H1 (cell line): ENCODE results near the gene AMOTL2. TPM values are rescaled to one million over a fixed set of nuclear protein-coding genes. Genes with fewer than 3 reads are reported as not detected.

ENCODE experiments used
- BACH1 ChIP-seq: IDR thresholded peaks from 2 replicates; pipeline ENCODE4 v1.6.1; 2012; ENCODE audit warnings: low read length, improper control_type of control experiment
- KDM1A ChIP-seq: fragments of 200-600, 300-600 bp; sonication (generic); IDR thresholded peaks from 2 replicates; pipeline ENCODE4 v1.7.1; 2016; ENCODE audit warnings: mild to moderate bottlenecking, low read length, borderline replicate concordance
- POLR2A ChIP-seq, 2 experiments: IDR thresholded peaks; 1 replicate in 1 of 2; 2 replicates in 1 of 2; pipeline ENCODE4 v1.6.1; 2011; ENCODE audit warnings: low read depth in 2 of 2, low read length in 2 of 2, mild to moderate bottlenecking in 2 of 2; ENCODE audit errors: control extremely low read depth in 1 of 2
- POLR2AphosphoS5 ChIP-seq: IDR thresholded peaks from 2 replicates; pipeline ENCODE4 v1.6.1; 2011; ENCODE audit warnings: low read depth, low read length
- RAD21 ChIP-seq, 2 experiments: IDR thresholded peaks in 1 of 2; conservative IDR thresholded peaks in 1 of 2; 2 replicates each; pipeline ENCODE4 v1.6.1; 2011; ENCODE audit warnings: low read depth in 2 of 2, low read length in 2 of 2, improper control_type of control experiment in 1 of 2, inconsistent platforms in 1 of 2, mild to moderate bottlenecking in 1 of 2, moderate library complexity in 1 of 2
- SRF ChIP-seq: IDR thresholded peaks from 2 replicates; pipeline ENCODE4 v1.6.1; 2011; ENCODE audit warnings: mild to moderate bottlenecking, low read depth, low read length, moderate library complexity
- TAF1 ChIP-seq: IDR thresholded peaks from 2 replicates; pipeline ENCODE4 v1.6.1; 2011; ENCODE audit warnings: mild to moderate bottlenecking, low read depth, low read length
- TAF7 ChIP-seq: optimal IDR thresholded peaks from 2 replicates; pipeline ENCODE3; 2011; ENCODE audit warnings: low read depth, mild to moderate bottlenecking, inconsistent platforms, low read length, moderate library complexity, borderline replicate concordance
- TBP ChIP-seq: IDR thresholded peaks from 2 replicates; pipeline ENCODE4 v1.6.1; 2011; ENCODE audit warnings: low read depth, low read length, improper control_type of control experiment
- TEAD4 ChIP-seq: IDR thresholded peaks from 2 replicates; pipeline ENCODE4 v1.6.1; 2012; ENCODE audit warnings: low read depth, low read length, inconsistent platforms, mixed read lengths
- polyA plus RNA-seq, 7 experiments: library from polyadenylated mRNA; depleted of rRNA in 3 of 7; stranded (reverse) in 5 of 7; unstranded in 2 of 7; fragments of >200 nt in 5 of 7; fragments of 200-250 nt in 2 of 7; gene quantifications; 1 replicate in 5 of 7; 2 replicates in 1 of 7; 4 replicates in 1 of 7; pipeline versions ENCODE4 v1.2.1 to v1.2.3, GENCODE V29; 2011 to 2013; ENCODE audit warnings: missing spikeins in 2 of 7, mixed read lengths in 2 of 7
- total RNA-seq: library from RNA; stranded (reverse); fragmentation: NEBNext Ultra II Directional; extraction: Animal tissue kit (Norgen Biotek cat#: 25700); gene quantifications from 2 replicates; pipeline ENCODE4 v1.2.1, GENCODE V29; 2021

AMOTL2 gene
- total and polyA plus RNA-seq, 2 of the 8 experiments (the other 6 are each of a cell fraction or from before 2014, with no cell fraction given), result 19.0 to 63.7 TPM

DNA sequence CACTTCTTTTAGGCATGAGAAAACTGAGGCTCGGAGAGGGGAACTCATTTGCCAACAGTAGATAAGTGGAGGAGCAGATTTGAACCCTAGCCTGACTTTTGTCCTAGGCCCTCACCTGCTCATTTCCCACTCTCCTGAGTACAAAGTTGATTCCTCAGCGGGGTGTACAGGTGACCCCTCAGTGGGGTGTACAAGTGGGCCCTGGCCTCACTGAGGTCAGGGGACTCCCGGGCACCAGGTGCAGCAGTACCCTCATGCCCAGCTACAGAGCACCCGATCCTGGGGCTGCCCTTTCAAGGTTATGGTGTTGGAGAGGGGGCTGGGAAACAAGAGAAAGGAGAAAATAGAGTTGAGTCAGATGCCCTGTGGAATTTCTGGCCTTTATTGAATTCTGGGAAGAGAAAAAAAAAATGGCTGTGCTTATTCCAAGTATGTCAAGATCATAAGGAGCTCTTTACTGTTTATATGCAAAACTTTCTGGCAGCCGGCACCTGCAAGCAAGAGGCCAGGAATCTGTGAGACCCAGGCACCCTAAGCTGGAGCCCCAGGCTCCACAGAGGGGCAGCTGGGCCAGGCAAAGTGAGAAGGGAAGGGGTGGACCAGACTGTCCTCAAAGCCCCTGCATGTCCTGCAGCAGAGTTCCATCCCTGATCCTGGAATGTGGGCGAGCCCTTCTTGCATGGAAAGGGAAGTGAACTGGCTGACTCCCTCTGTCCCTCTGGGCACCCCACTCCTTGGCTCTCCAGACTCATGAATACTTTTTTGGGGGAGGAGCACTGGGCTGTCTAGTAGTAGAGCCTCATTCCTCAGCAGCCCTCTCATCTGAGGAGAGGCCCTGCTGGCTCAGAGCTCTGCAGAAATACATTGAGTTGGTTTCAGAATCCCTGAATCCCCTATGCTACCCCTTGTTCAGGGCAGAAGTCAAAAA is 43.1 kb downstream of the AMOTL2 start (continued):
- 0 out of 3 replicates have a peak, but pooled peaks of 1 of the 2 experiments have one; percentile 41 for TF ChIP-seq POLR2A (IDR thresholded peaks at IDR 0.05; ENCODE audit: control extremely low read depth in 1 of 2, low read depth in 2 of 2, low read length in 2 of 2)
- no peak for TF ChIP-seq KDM1A
- TF ChIP-seq TBP, result 0 out of 2 replicates have a peak, but pooled peaks have one; percentile 6
- peak; percentile 23; the same call in 1 of the 2 replicates for TF ChIP-seq POLR2AphosphoS5
- 0 out of 2 replicates have a peak, but pooled peaks have one; percentile 14 for TF ChIP-seq TAF1
- TF ChIP-seq RAD21 (IDR thresholded peaks at IDR 0.05 in 1 of 2, conservative IDR thresholded peaks at IDR 0.05 in 1 of 2; ENCODE audit: low read depth in 2 of 2, low read length in 2 of 2), result no peak
- TF ChIP-seq TEAD4, result peak; percentile 45; the same call in 1 of the 2 replicates
- no peak for TF ChIP-seq SRF
- TF ChIP-seq BACH1, result no peak
- peak; percentile 70 for TF ChIP-seq TAF7
